PFSK-1 (cell line): ENCODE data around the gene ADAMTSL1.

Experiments
- FOXP2 ChIP-seq: optimal IDR thresholded peaks from 2 replicates; pipeline ENCODE3; 2011; ENCODE audit warnings: borderline replicate concordance, control low read depth, inconsistent platforms; ENCODE audit not compliant: insufficient read depth; ENCODE audit errors: extremely low read length, extremely low read depth
- POLR2AphosphoS5 ChIP-seq: IDR thresholded peaks from 2 replicates; pipeline ENCODE4 v1.6.1; 2012; ENCODE audit warnings: low read depth, mild to moderate bottlenecking, control low read depth, low read length, moderate library complexity
- SIN3A ChIP-seq: IDR thresholded peaks from 2 replicates; pipeline ENCODE4 v1.6.1; 2012; ENCODE audit warnings: mild to moderate bottlenecking, low read length, moderate library complexity, borderline replicate concordance; ENCODE audit not compliant: insufficient read depth
- TAF1 ChIP-seq: IDR thresholded peaks from 2 replicates; pipeline ENCODE4 v1.6.1; 2012; ENCODE audit warnings: low read length, control low read depth, borderline replicate concordance; ENCODE audit not compliant: insufficient read depth
- TF ChIP-seq, protein P1 (sequence below), 2 experiments: IDR thresholded peaks; 2 replicates each; pipeline versions ENCODE4 v1.6.1 to v1.8.0; 2011 to 2012; ENCODE audit warnings: low read depth in 2 of 2, low read length in 2 of 2, control low read depth in 1 of 2, inconsistent platforms in 1 of 2, mild to moderate bottlenecking in 1 of 2, moderate library complexity in 1 of 2; ENCODE audit not compliant: insufficient read depth in 1 of 2

The ADAMTSL1 gene

DNA sequence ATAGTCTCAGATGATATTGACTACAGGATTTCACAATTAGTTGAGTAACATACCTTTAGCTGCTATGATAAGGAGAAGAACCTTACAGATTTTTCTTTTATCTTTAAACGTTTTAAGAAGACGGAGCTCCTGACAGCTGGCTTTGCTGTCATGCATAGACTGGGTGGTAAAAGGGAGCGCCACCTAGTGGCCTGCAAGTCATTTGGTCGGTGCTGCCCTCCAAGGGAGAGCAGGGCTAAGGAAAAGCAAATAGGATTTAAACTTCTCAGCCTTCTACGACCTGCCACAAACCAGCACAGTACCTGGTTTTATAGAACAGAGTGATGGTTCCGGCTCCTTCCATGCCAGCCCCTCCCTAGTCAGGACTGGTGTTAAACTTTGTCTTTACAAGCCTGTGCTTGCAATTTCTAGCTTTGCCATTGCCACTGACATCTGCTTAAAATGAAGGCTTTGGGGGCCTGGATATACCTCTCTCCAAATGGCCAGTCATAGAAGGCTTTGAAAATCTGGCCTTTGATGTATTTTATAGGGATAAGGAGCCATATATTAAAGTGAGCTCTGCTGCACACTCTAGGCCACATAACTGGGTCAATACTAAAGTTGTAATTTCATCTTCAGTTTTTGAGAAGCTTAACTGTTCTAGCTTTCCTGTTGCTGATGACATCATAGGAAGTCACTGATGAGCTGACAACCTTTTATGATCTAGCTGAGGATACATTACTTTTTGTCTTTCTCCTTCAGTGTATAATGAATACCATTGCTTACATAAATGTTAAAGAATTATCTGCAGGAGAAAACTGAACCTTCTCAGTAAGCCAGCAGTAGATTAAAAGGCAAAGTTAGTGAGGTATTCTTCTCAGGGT, 31.1 kb upstream of the ADAMTSL1 start:
- TF ChIP-seq TAF1 = no peak
- TF ChIP-seq, protein P1, sequence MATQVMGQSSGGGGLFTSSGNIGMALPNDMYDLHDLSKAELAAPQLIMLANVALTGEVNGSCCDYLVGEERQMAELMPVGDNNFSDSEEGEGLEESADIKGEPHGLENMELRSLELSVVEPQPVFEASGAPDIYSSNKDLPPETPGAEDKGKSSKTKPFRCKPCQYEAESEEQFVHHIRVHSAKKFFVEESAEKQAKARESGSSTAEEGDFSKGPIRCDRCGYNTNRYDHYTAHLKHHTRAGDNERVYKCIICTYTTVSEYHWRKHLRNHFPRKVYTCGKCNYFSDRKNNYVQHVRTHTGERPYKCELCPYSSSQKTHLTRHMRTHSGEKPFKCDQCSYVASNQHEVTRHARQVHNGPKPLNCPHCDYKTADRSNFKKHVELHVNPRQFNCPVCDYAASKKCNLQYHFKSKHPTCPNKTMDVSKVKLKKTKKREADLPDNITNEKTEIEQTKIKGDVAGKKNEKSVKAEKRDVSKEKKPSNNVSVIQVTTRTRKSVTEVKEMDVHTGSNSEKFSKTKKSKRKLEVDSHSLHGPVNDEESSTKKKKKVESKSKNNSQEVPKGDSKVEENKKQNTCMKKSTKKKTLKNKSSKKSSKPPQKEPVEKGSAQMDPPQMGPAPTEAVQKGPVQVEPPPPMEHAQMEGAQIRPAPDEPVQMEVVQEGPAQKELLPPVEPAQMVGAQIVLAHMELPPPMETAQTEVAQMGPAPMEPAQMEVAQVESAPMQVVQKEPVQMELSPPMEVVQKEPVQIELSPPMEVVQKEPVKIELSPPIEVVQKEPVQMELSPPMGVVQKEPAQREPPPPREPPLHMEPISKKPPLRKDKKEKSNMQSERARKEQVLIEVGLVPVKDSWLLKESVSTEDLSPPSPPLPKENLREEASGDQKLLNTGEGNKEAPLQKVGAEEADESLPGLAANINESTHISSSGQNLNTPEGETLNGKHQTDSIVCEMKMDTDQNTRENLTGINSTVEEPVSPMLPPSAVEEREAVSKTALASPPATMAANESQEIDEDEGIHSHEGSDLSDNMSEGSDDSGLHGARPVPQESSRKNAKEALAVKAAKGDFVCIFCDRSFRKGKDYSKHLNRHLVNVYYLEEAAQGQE (IDR thresholded peaks at IDR 0.05; ENCODE audit: insufficient read depth in 1 of 2, low read depth in 2 of 2, low read length in 2 of 2) = no peak
- TF ChIP-seq POLR2AphosphoS5 = no peak
- no peak for TF ChIP-seq FOXP2
- TF ChIP-seq SIN3A = no peak

- no peak for TF ChIP-seq SIN3A
- TF ChIP-seq, protein P1 (IDR thresholded peaks at IDR 0.05; ENCODE audit: insufficient read depth in 1 of 2, low read depth in 2 of 2, low read length in 2 of 2) = no peak
- no peak for TF ChIP-seq TAF1
- TF ChIP-seq POLR2AphosphoS5 = no peak
- TF ChIP-seq FOXP2 = no peak
Measured at GRCh38 chr9:18447131-18447530, 26.8 kb upstream of the ADAMTSL1 start.

DNA sequence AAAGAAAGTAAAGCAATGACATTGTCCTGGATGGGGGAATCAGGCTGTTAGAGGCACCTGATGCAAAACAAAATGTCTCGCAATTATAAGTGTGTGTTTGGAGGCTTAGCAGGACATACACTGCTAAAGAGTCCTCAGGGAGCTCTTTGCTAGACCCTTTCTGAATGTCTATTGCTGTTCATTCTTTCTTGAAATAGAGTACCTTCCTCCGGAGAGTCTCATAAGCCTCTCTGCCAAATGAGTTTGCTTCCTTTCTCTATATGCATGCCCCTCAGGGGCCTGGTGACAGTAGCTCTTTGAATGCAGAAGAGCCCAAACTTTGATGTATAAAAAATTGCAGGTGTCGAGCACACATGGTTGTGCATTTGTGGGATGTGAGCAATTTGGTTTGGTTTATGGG, 26.4 kb upstream of the ADAMTSL1 start:
- TF ChIP-seq POLR2AphosphoS5 = no peak
- TF ChIP-seq TAF1 = no peak
- TF ChIP-seq, protein P1 (IDR thresholded peaks at IDR 0.05; ENCODE audit: insufficient read depth in 1 of 2, low read depth in 2 of 2, low read length in 2 of 2) = no peak
- TF ChIP-seq SIN3A = no peak
- TF ChIP-seq FOXP2 = no peak

DNA sequence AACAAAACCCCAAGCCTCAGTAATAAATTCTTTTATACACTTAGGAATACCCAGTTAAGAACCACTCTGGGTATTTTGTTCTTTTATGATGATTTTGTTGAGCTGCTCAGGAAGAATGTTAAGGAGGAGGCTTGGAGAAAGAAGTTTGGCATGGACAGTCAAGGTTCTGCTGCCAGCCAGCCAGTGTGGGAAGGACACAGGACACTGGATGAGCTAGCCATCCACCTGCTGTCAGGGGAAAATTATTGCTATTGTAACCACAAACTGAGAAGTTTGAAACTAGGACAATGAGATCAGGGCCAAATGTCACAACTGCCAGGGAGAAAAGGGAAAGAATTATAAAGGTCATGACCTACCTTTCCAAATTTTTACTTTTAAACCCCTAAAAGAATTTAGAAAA, 25.9 kb upstream of the ADAMTSL1 start:
- TF ChIP-seq FOXP2 (no peak), TAF1 (no peak), POLR2AphosphoS5 (no peak), SIN3A (no peak)
- TF ChIP-seq, protein P1 (IDR thresholded peaks at IDR 0.05; ENCODE audit: insufficient read depth in 1 of 2, low read depth in 2 of 2, low read length in 2 of 2) = no peak
